GM23338 (cell line): ENCODE results near the gene EDN2. TPM values are rescaled to one million over a fixed set of nuclear protein-coding genes. Genes with fewer than 3 reads are reported as not detected.

Experiments used
- ATAC-seq: fragments of 200-7000 bp; cut with Tn5 transposase; 3 replicates; pipeline ENCODE4 v1.9.1; 2020
- DNase-seq: peaks from one replicate; pipeline ENCODE4 v3.0.0-alpha.2; 2015; ENCODE audit warnings: low spot score
- H2AFZ ChIP-seq: fragments of 200-600 bp; sonication (generic); 2 replicates; pipeline ENCODE4 v1.8.0; 2016; ENCODE audit warnings: antibody characterized with exemption, mild to moderate bottlenecking, moderate library complexity
- H3F3A ChIP-seq: fragments of 200-600 bp; sonication (generic); replicated peaks from 2 replicates; pipeline ENCODE4 v1.8.0; 2017; ENCODE audit warnings: antibody characterized with exemption, mixed run types, low read depth
- H3K27ac ChIP-seq: fragments of 200-600 bp; sonication (generic); 2 replicates; pipeline ENCODE4 v1.6.1; 2016; ENCODE audit warnings: low read depth
- H3K27me3 ChIP-seq: fragments of 200-600 bp; sonication (generic); 2 replicates; pipeline ENCODE4 v1.8.0; 2016; ENCODE audit warnings: mild to moderate bottlenecking, mixed run types, moderate library complexity; ENCODE audit not compliant: insufficient read depth
- H3K36me3 ChIP-seq: fragments of 200-600 bp; sonication (generic); 2 replicates; pipeline ENCODE4 v1.8.0; 2016; ENCODE audit warnings: mild to moderate bottlenecking; ENCODE audit not compliant: insufficient read depth
- H3K4me1 ChIP-seq: fragments of 200-600 bp; sonication (generic); 2 replicates; pipeline ENCODE4 v1.8.0; 2016; ENCODE audit warnings: mild to moderate bottlenecking, moderate library complexity; ENCODE audit not compliant: insufficient read depth
- H3K4me2 ChIP-seq: fragments of 200-600 bp; sonication (generic); 2 replicates; pipeline ENCODE4 v1.7.1; 2017; ENCODE audit warnings: mixed run types
- H3K4me3 ChIP-seq: fragments of 200-600 bp; sonication (generic); 2 replicates; pipeline ENCODE4 v1.6.1; 2016; ENCODE audit warnings: mixed run types
- H3K79me2 ChIP-seq: fragments of 200-600 bp; sonication (generic); replicated peaks from 2 replicates; pipeline ENCODE4 v1.8.0; 2017; ENCODE audit warnings: mild to moderate bottlenecking; ENCODE audit not compliant: insufficient read depth
- H3K9me2 ChIP-seq: fragments of 200-600 bp; sonication (generic); 2 replicates; pipeline ENCODE4 v1.8.0; 2017; ENCODE audit not compliant: insufficient read depth
- H4K20me1 ChIP-seq: fragments of 200-600 bp; sonication (generic); replicated peaks from 2 replicates; pipeline ENCODE4 v1.8.0; 2017; ENCODE audit warnings: mild to moderate bottlenecking; ENCODE audit not compliant: insufficient read depth
- H3K27ac Mint-ChIP-seq: 2 replicates; pipeline ENCODE4 v1.8.0; 2020; ENCODE audit warnings: inconsistent platforms, mild to moderate bottlenecking, moderate library complexity, mixed read lengths
- H3K27me3 Mint-ChIP-seq: 3 replicates; pipeline ENCODE4 v1.8.0; 2022; ENCODE audit warnings: low read depth, mild to moderate bottlenecking, moderate library complexity, mixed read lengths, inconsistent platforms; ENCODE audit not compliant: insufficient read depth, poor library complexity
- H3K36me3 Mint-ChIP-seq: 3 replicates; pipeline ENCODE4 v1.8.0; 2021; ENCODE audit warnings: low read depth, mild to moderate bottlenecking, inconsistent platforms, moderate library complexity, mixed read lengths
- H3K4me1 Mint-ChIP-seq: 3 replicates; pipeline ENCODE4 v1.8.0; 2020; ENCODE audit warnings: mild to moderate bottlenecking, inconsistent platforms, mixed read lengths
- H3K4me3 Mint-ChIP-seq: 3 replicates; pipeline ENCODE4 v1.8.0; 2021; ENCODE audit warnings: moderate library complexity, mild to moderate bottlenecking, inconsistent platforms, mixed read lengths
- H3K9me3 Mint-ChIP-seq: 3 replicates; pipeline ENCODE4 v1.8.0; 2020; ENCODE audit warnings: moderate library complexity, mild to moderate bottlenecking, inconsistent platforms, mixed read lengths
- CREB1 ChIP-seq: fragments of 250-450 bp; sonication (Bioruptor Pico); IDR thresholded peaks from 2 replicates; pipeline ENCODE4 v1.5.0; 2020; ENCODE audit warnings: low read depth, mild to moderate bottlenecking, moderate library complexity
- ETS1 ChIP-seq: IDR thresholded peaks from 2 replicates; pipeline ENCODE4 v1.6.1; 2016; ENCODE audit warnings: antibody characterized with exemption
- EZH2 ChIP-seq: fragments of 200-600 bp; sonication (generic); IDR thresholded peaks from one replicate; pipeline ENCODE4 v1.8.0; 2017; ENCODE audit warnings: antibody characterized with exemption, mild to moderate bottlenecking, low read depth; ENCODE audit not compliant: unreplicated experiment
- EZH2phosphoT487 ChIP-seq: fragments of 200-600 bp; sonication (generic); IDR thresholded peaks from one replicate; pipeline ENCODE4 v1.8.1; 2018; ENCODE audit warnings: antibody characterized with exemption; ENCODE audit not compliant: unreplicated experiment
- JUNB ChIP-seq: IDR thresholded peaks from one replicate; pipeline ENCODE4 v1.6.1; 2016; ENCODE audit warnings: antibody characterized with exemption; ENCODE audit not compliant: unreplicated experiment
- NANOG ChIP-seq: IDR thresholded peaks from 2 replicates; pipeline ENCODE4 v1.6.1; 2016; ENCODE audit warnings: antibody characterized with exemption, borderline replicate concordance
- POLR2AphosphoS5 ChIP-seq: IDR thresholded peaks from 2 replicates; pipeline ENCODE4 v1.6.1; 2016; ENCODE audit warnings: antibody characterized with exemption, low read depth
- REST ChIP-seq: IDR thresholded peaks from one replicate; pipeline ENCODE4 v1.6.1; 2018; ENCODE audit warnings: antibody characterized with exemption; ENCODE audit not compliant: unreplicated experiment
- STAT1 ChIP-seq: IDR thresholded peaks from one replicate; pipeline ENCODE4 v1.6.1; 2016; ENCODE audit warnings: antibody characterized with exemption; ENCODE audit not compliant: unreplicated experiment
- ZNF114 ChIP-seq: fragments of 250-450 bp; sonication (Bioruptor Pico); IDR thresholded peaks from 2 replicates; pipeline ENCODE4 v1.5.0; 2020; ENCODE audit warnings: mild to moderate bottlenecking, moderate library complexity
- ZNF331 ChIP-seq: fragments of 250-450 bp; sonication (Bioruptor Pico); IDR thresholded peaks from 2 replicates; pipeline ENCODE4 v1.5.0; 2020; ENCODE audit warnings: low read depth, mild to moderate bottlenecking, moderate library complexity
- ZNF462 ChIP-seq: fragments of 250-450 bp; sonication (Bioruptor Pico); IDR thresholded peaks from 2 replicates; pipeline ENCODE4 v1.5.0; 2020; ENCODE audit warnings: mild to moderate bottlenecking, moderate library complexity
- polyA plus RNA-seq: library from polyadenylated mRNA; unstranded; fragments of >200 nt; fragmentation: Nextera tagmentation; extraction: Ambion mirVana; gene quantifications from 2 replicates; pipeline ENCODE4 v1.2.1, GENCODE V29; 2016
- total RNA-seq: library from RNA; depleted of rRNA; stranded (reverse); fragments of >200 nt; shearing (Covaris generic); gene quantifications from 2 replicates; pipeline ENCODE4 v1.2.3, GENCODE V29; 2014
- TF ChIP-seq, protein P1 (sequence below), 2 experiments: fragments of 200-600 bp in 1 of 2; sonication (generic) in 1 of 2; conservative IDR thresholded peaks; 2 replicates each; pipeline versions ENCODE4 v1.5.1 to v1.6.1; 2016 to 2017; ENCODE audit warnings: antibody characterized with exemption in 2 of 2, low read depth in 2 of 2, mild to moderate bottlenecking in 2 of 2, moderate library complexity in 1 of 2

Gene EDN2
- total and polyA plus RNA-seq, 2 experiments from 2014 or later: not detected

DNA sequence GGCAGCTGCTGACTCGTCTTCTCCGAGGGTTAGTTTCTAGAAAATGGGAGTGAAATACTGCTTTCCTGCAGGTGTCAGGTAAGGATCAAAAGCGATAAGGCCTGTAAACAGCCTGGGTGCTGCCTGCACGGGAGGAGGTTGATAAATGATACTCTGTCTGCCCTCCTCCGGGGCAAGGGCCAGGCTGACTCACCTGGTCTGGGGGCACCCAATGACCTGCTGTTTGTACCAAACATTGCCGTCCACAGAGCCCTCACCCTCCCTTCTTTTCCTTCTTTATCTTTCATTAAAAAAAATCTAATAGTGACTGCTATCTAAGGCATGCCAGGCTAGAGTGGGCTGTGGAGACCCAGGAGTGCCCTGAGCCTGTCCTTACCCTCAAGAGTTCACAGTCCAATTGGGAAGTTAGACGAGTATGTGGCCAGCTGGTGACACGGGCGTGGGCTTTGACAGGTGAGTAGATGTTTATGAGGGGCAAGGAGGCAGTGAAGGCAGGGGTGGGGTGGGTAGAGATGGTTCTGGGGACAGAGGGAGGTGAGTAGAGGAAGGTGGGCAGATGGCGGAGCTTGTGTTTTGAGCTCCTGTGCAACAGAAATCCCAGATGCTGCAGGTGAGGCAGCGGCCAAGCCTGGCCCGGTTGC, 16.2 kb downstream of the EDN2 start:
- H3K36me3 ChIP-seq: no peaks in the 10 kb centered on the region
- Mint-ChIP-seq H3K27ac (no peak overlapping the region), H3K9me3 (no peaks in the 10 kb centered on the region), H3K4me3 (no peak overlapping the region), H3K4me1 (no peaks in the 10 kb centered on the region), H3K36me3 (no peaks in the 10 kb centered on the region), H3K27me3 (peaks cover under 1% of the 10 kb centered on the region)
- no peaks in the 10 kb centered on the region for H3K9me2 ChIP-seq
- DNase-seq (no peak), ATAC-seq (no peak)
- H4K20me1 ChIP-seq: no peaks in the 10 kb centered on the region
- H3K27ac ChIP-seq: no peak overlapping the region
- no peak overlapping the region for H2AFZ ChIP-seq
- no peak overlapping the region for H3K4me2 ChIP-seq
- H3F3A ChIP-seq: no peaks in the 10 kb centered on the region
- TF ChIP-seq CREB1 (CRISPR knock-in tag) (no peak), ZNF462 (CRISPR knock-in tag) (no peak), POLR2AphosphoS5 (no peak), ZNF331 (no peak), EZH2phosphoT487 (no peak), NANOG (no peak), STAT1 (no peak), REST (no peak), JUNB (no peak), ZNF114 (CRISPR knock-in tag) (no peak), ETS1 (no peak), EZH2 (no peak)
- TF ChIP-seq, protein P1, sequence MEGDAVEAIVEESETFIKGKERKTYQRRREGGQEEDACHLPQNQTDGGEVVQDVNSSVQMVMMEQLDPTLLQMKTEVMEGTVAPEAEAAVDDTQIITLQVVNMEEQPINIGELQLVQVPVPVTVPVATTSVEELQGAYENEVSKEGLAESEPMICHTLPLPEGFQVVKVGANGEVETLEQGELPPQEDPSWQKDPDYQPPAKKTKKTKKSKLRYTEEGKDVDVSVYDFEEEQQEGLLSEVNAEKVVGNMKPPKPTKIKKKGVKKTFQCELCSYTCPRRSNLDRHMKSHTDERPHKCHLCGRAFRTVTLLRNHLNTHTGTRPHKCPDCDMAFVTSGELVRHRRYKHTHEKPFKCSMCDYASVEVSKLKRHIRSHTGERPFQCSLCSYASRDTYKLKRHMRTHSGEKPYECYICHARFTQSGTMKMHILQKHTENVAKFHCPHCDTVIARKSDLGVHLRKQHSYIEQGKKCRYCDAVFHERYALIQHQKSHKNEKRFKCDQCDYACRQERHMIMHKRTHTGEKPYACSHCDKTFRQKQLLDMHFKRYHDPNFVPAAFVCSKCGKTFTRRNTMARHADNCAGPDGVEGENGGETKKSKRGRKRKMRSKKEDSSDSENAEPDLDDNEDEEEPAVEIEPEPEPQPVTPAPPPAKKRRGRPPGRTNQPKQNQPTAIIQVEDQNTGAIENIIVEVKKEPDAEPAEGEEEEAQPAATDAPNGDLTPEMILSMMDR (conservative IDR thresholded peaks at IDR 0.05; ENCODE audit: low read depth in 2 of 2): no peak
- H3K4me1 ChIP-seq: no peaks in the 10 kb centered on the region
- H3K79me2 ChIP-seq: no peaks in the 10 kb centered on the region
- no peak overlapping the region for H3K4me3 ChIP-seq
- no peaks in the 10 kb centered on the region for H3K27me3 ChIP-seq
